Cortex of kidney (tissue), 1 donor: ENCODE data around the gene FCGR3B.
"Not testable (repeated sequence)": the region's sequence is repeated elsewhere in the genome, so short reads cannot be mapped to it uniquely, and the experiment has no call there.

ENCODE experiments used
- DNase-seq: peaks from one replicate; lab custom pipeline; 2025; lab: John Stamatoyannopoulos, UW

The FCGR3B gene

DNA sequence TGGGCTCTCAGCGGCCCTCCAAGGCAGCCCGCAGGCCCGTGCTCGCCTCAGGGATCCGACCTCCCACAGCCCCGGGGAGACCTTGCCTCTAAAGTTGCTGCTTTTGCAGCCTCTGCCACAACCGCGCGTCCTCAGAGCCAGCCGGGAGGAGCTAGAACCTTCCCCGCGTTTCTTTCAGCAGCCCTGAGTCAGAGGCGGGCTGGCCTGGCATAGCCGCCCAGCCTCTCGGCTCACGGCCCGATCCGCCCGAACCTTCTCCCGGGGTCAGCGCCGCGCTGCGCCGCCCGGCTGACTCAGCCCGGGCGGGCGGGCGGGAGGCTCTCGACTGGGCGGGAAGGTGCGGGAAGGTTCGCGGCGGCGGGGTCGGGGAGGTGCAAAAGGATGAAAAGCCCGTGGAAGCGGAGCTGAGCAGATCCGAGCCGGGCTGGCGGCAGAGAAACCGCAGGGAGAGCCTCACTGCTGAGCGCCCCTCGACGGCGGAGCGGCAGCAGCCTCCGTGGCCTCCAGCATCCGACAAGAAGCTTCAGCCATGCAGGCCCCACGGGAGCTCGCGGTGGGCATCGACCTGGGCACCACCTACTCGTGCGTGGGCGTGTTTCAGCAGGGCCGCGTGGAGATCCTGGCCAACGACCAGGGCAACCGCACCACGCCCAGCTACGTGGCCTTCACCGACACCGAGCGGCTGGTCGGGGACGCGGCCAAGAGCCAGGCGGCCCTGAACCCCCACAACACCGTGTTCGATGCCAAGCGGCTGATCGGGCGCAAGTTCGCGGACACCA lies 25.0 kb downstream of the FCGR3B start:
- DNase-seq = not testable (repeated sequence)

DNA sequence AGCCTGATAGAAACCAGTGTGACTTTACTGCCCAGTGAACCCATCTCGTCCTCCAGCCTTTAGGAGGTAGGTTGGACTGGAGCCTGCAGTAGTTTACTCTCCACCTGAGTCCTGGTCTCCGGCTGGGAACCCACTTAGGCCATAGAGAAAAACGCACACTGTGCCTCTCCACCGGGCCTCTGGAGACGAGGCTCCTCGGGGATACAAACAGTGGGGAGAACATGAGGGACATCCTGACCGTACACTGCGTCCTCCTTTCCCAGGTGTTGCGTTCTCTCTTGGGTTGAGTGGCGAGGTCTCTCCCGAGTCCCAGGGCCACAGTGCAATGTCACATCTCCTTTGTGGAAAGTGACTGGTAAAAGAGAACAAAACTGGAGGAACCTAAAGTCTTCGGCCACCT lies 26.0 kb downstream of the FCGR3B start:
- DNase-seq = not testable (repeated sequence)

DNA sequence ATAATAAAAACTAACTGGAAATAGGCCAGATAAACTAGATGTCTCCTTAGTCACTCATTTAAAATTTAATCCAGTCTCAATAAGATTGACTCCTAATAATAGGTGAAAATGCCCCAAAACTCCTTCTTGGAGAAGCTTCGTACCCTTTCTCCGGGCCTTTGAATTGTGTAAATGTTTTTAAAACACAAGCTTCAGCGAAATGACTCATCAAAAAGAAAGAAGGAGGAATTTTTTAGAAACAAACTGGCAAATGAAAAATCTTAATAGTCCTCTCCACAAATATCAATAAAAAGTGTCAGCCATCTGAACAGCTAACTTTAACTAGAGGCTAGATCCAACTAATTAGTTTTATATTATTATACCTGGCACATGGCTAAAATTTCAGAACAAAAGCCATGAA lies 33.9 kb downstream of the FCGR3B start:
- not testable (repeated sequence) for DNase-seq

DNA sequence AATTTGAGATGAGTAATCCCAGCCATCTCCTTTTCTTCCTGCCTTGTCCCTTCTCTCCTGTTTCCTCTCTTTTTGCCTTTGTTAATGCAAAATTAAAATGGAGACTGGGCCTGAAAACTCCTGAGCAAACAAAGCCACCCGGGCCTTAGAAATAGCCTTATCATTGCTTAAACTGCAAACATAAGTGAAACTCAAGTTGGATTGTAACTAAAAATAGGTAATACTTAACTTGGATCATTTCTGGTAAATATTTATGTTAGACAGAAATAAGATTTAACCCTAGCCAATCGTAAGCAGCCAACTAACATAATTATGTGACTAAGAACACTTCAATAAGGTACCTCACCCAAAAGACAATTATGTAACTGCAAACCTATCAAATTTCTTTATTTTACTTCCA lies 35.4 kb downstream of the FCGR3B start:
- DNase-seq = not testable (repeated sequence)

DNA sequence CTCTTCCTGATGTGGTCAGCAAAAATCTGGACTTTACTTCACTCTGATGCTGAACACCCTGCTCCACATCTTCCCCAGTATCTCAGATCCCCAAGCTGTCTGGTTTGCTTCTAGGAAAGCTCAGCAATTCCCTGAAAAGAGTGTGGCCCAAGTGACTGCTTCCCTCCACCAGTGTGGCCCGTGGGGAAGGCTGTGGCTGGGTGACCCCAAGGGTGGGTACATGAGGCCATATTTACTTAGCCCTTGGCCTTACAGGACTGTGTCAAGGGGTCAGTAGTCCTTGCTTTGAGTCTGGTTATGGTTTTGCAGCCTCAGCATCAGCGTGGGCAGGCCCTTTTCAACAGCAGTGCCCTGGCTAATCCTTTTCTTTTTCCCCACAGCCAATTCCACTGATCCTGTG lies 35.8 kb downstream of the FCGR3B start:
- not testable (repeated sequence) for DNase-seq

DNA sequence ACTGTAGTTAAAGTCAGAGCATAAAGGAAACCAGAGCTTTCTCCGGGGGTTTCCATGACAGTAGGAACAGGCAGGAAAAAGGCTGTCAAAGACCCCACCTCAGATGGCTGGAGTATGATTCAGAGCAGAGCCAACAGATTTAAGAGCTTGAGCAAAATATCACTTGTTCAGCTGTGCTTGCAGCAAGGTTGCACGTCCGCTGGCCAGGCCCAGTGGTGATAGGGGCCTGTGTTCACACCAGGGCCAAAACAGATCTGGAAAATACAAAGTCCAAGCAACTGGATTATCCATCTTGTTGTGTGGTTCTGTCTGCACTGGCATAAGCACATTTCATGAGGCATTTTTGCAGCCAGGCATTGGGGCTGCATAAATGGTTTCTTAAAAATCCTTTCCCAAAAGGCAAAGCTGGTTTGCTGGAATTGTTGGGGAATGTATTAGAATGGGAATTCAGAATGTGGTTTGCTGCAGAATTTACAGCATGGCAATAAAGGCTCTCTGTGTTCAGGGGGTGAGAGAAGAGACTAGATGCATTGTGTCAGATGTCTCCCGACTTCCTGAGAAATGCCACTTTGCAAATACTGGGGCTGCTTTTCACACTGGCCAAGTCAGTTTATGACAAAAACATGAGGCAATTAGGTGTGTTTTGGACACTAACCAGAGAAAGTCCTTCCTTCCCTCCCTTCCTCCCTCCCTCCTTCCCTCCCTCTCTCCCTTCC lies 36.5 kb downstream of the FCGR3B start:
- DNase-seq = not testable (repeated sequence)

DNA sequence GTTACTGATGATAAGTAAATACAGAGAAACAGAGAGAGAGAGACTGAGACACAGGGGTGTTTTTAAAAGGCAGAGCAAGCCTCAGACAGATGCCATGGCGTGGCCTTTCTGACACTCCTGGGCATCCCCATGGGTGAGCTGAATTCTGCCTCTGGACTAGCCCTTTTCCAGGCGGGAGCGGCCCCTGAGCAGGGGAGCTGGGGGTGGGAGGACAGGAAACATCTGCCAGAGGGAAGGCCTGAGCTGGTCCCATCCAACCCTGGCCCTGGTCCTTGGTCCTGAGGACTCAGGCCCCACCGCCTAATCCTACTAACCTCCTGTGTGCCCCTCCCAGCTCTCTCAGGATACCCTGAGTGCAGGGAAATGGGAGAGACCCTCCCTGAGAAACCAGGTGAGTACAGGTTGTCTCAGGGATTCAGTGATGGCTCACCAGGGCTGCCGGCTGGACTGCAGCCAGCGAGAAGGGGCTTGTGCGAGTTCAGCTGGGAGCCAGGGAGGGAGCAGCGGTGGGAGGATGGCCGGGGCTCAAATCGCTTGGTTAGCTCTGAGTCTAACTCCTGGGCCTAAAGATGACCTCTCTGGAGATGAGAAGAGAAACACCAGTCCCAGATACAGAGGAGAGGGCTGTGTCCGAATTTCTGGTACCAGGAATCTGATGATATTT lies 37.8 kb downstream of the FCGR3B start:
- DNase-seq = not testable (repeated sequence)

DNA sequence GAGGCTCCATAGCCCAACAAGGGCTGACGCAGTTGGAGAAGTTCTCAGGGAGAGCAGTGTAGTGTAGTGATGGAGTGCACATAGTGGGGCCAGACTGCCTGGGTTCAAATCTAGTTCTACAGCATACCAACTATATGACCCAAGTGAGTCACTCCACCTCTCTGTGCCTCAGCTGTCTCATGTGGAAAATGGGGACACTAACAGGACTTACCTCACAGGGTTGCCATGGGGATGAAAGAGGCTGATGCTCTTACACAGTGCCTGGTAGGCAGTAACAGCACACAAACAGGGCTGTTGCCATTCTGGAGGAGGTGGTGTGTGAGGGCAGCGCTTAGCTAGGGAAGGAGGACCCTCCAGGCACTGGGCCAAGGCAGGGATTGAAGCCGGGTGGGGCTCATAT lies 38.4 kb downstream of the FCGR3B start:
- DNase-seq = not testable (repeated sequence)

DNA sequence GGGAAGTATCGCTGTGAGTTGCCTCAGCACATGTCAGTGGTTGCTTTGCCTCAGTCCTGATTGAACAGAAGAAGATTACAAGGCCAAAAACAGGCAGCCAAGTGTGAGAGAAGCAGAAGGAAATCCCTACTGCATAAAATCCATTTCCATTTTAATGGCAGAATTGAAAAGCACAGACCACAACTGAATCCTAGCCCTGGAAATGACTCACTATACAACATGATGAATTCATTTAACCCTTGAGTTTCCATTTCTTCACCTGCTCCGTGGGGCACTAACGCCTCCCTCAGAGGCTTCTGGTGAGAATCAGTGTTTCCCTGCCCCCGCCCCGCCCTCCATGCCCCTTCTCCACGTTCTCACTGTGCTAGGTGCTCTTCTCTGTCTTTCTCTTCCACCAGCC lies 41.1 kb downstream of the FCGR3B start:
- not testable (repeated sequence) for DNase-seq

DNA sequence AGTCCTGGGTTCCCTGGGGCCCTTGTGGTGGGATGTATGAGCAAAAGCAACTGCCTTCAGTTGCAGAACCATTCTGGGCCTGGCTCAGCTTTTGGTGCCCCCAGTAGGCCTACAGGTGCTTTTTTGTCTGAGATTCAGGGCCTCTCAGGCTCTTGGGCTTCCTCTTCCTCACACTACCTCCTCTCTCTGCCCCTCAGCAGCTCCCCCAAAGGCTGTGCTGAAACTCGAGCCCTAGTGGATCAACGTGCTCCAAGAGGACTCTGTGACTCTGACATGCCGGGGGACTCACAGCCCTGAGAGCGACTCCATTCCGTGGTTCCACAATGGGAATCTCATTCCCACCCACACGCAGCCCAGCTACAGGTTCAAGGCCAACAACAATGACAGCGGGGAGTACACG lies 41.6 kb downstream of the FCGR3B start:
- not testable (repeated sequence) for DNase-seq

DNA sequence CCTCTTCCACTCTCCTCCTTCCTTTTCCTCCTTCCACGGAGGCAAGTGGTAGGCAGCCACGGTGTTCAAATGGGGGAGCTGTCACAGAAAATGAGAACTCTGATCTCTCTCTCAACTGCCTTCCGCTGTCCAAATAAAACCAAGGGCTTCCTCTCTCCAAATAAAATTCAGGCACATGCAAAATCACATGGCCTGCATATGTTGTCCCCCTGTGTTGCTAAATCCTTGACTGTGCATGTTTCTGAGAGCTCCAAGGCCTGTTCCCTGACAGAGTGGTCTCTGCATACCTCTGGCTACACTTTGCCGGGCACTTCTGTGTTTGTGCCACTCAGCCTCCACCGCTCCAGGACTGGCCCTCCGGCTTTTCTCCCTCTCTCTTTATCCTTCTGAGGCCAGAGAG lies 42.4 kb downstream of the FCGR3B start:
- not testable (repeated sequence) for DNase-seq

DNA sequence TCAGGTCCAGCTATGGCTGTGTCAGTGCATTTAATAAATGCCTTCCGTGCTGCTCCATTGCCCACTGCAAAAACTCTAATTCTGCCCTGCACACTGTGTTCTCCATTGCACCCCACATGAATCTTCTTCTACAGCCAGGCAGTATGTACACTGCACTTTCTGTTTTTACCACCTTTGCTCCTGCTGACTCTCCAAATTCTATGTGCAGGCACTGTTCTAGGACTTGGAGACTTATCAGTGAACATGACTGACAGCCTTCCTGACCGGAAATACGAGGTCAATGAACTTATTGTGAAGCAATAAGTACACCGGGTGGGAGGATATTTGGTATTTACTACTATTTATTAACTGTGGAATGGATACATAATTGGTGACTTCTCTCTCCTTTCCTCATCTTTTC lies 48.1 kb downstream of the FCGR3B start:
- DNase-seq = not testable (repeated sequence)

DNA sequence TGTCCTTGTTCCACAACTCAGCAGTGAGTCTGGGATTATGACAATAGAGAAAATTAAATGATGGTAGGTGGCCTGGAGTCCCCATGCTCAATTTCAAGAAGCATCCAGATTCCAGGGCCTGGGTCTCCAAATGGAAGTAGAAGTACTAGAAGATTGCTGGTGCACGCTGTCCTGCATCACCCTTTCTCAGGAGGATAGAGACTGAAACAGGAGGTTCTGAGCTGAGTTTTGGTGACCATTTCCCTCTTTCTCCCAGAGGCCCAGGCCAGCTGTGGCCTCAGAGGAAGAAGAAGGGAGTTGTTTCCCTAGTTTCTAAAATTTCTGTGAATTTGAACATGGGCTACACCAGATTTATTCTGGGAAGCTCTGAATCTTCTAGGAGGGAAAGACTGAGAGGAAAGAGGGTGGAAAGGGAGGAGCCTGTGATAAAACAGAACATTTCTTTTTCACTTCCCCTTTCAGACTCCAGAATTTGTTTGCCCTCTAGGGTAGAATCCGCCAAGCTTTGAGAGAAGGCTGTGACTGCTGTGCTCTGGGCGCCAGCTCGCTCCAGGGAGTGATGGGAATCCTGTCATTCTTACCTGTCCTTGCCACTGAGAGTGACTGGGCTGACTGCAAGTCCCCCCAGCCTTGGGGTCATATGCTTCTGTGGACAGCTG lies 50.0 kb downstream of the FCGR3B start:
- DNase-seq = not testable (repeated sequence)

DNA sequence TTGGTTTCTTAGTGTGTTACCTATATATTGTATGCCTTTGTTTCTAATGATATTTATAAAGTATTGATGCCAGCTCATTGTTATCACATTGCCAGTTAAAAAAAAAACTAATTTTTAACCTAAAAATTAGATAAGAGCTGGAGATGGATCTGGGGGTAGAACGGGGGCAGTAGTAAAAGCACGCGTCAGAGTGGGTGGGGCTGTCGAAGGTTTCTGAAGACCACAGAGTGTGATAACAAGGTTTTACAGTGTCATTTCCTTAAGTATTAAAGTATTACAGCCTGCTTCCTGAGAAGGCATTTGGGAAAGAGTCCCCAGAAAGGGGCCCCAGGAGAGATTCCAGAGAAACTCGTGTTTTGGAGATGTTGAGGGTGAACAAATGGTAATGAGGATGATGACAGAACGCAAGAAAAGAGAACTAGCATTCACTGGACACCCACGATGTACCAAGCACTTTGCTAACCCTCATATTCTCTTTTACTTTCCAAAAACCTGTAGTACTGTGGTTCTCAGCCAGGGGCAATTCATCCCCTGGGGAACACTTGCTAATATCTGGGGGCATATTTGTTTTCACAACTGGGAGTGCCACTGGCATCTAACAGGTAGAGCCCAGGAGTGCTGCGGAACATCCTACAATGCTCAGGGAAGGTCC lies 51.0 kb downstream of the FCGR3B start:
- not testable (repeated sequence) for DNase-seq

DNA sequence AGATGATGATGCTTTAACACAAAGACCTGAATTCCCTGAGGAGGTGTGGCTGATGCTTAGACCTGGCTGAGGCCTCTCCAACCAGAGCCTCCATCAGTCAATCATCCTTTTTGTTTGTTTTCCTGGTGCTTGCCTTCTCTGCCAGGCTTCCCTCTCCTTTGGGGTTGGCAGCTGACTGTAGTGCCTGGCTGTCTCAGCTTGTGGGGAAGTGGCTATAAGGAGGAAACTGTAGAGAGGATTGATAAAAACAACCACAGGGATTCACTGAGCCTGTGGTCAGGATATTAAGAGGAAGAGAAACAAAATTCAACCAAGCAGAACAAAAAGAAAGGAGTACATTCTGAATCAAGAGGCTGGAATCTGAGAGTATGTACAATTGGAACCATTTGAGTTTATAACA lies 54.3 kb downstream of the FCGR3B start:
- DNase-seq = not testable (repeated sequence)
